Neural progenitor cell (in vitro differentiated cells): ENCODE measurements around the gene TBC1D4. TPM values are rescaled to one million over a fixed set of nuclear protein-coding genes. Genes with fewer than 3 reads are reported as not detected.

ENCODE experiments used
- DNase-seq: peaks from one replicate; pipeline ENCODE4 v3.0.0-alpha.2; 2016; ENCODE audit warnings: low spot score
- H2AFZ ChIP-seq: fragments of 200-600 bp; sonication (generic); replicated peaks from 2 replicates; pipeline ENCODE4 v1.6.1; 2016; ENCODE audit warnings: antibody characterized with exemption
- H3F3A ChIP-seq: fragments of 200-600 bp; sonication (generic); 2 replicates; pipeline ENCODE4 v1.6.1; 2016; ENCODE audit warnings: antibody characterized with exemption, low read depth
- H3K27ac ChIP-seq: fragments of 200-600 bp; sonication (generic); 2 replicates; pipeline ENCODE4 v1.5.1; 2016; ENCODE audit warnings: mild to moderate bottlenecking
- H3K27me3 ChIP-seq: fragments of 200-600 bp; sonication (generic); 2 replicates; pipeline ENCODE4 v1.6.1; 2016; ENCODE audit warnings: mild to moderate bottlenecking, moderate library complexity
- H3K36me3 ChIP-seq: fragments of 200-600 bp; sonication (generic); 2 replicates; pipeline ENCODE4 v1.5.1; 2016
- H3K4me1 ChIP-seq: fragments of 200-600 bp; sonication (generic); 2 replicates; pipeline ENCODE4 v1.6.1; 2016; ENCODE audit warnings: mixed run types
- H3K4me2 ChIP-seq: fragments of 200-600 bp; sonication (generic); 2 replicates; pipeline ENCODE4 v1.6.1; 2016
- H3K4me3 ChIP-seq: fragments of 200-600 bp; sonication (generic); 2 replicates; pipeline ENCODE4 v1.5.1; 2016
- H3K79me2 ChIP-seq: fragments of 200-600 bp; sonication (generic); 2 replicates; pipeline ENCODE4 v1.6.1; 2016; ENCODE audit warnings: low read depth
- H3K9ac ChIP-seq: fragments of 200-600 bp; sonication (generic); 2 replicates; pipeline ENCODE4 v1.6.1; 2016
- H3K9me3 ChIP-seq: fragments of 200-600 bp; sonication (generic); 2 replicates; pipeline ENCODE4 v1.5.1; 2016; ENCODE audit warnings: low read depth
- H4K20me1 ChIP-seq: fragments of 200-600 bp; sonication (generic); 2 replicates; pipeline ENCODE4 v1.6.1; 2016; ENCODE audit warnings: low read depth
- H3K27ac Mint-ChIP-seq: 3 replicates; pipeline ENCODE4 v1.8.0; 2021; ENCODE audit warnings: mixed read lengths
- H3K27me3 Mint-ChIP-seq: 2 replicates; pipeline ENCODE4 v1.8.0; 2022; ENCODE audit warnings: low read depth, mild to moderate bottlenecking, inconsistent platforms, moderate library complexity, mixed read lengths; ENCODE audit not compliant: insufficient read depth
- H3K36me3 Mint-ChIP-seq: 3 replicates; pipeline ENCODE4 v1.8.0; 2021; ENCODE audit warnings: mixed read lengths
- H3K4me1 Mint-ChIP-seq: 3 replicates; pipeline ENCODE4 v1.8.0; 2021; ENCODE audit warnings: mixed read lengths
- H3K4me3 Mint-ChIP-seq: 3 replicates; pipeline ENCODE4 v1.8.0; 2021; ENCODE audit warnings: mild to moderate bottlenecking, moderate library complexity, mixed read lengths
- H3K9me3 Mint-ChIP-seq: 3 replicates; pipeline ENCODE4 v1.8.0; 2020; ENCODE audit warnings: mixed read lengths
- EZH2 ChIP-seq: fragments of 200-600 bp; sonication (generic); IDR thresholded peaks from 2 replicates; pipeline ENCODE4 v1.6.1; 2017; ENCODE audit warnings: antibody characterized with exemption, mild to moderate bottlenecking, moderate library complexity
- EZH2phosphoT487 ChIP-seq: fragments of 200-600 bp; sonication (generic); IDR thresholded peaks from 2 replicates; pipeline ENCODE4 v1.6.1; 2017; ENCODE audit warnings: antibody characterized with exemption
- total RNA-seq: library from RNA; depleted of rRNA; stranded (reverse); fragments of >200 nt; gene quantifications from 2 replicates; pipeline ENCODE4 v1.2.3, GENCODE V29; 2015; ENCODE audit warnings: low replicate concordance
- TF ChIP-seq, protein P1 (sequence below): fragments of 200-600 bp; sonication (generic); IDR thresholded peaks from 2 replicates; pipeline ENCODE4 v1.5.1; 2017; ENCODE audit warnings: antibody characterized with exemption, mild to moderate bottlenecking

TBC1D4 gene
- total RNA-seq, 1 donor from 2014 or later, result 14.3 TPM

- no peaks in the 10 kb centered on the region for H3K36me3 Mint-ChIP-seq
Observed at GRCh38 chr13:75321084-75321483, 160.9 kb downstream of the TBC1D4 start.

DNA sequence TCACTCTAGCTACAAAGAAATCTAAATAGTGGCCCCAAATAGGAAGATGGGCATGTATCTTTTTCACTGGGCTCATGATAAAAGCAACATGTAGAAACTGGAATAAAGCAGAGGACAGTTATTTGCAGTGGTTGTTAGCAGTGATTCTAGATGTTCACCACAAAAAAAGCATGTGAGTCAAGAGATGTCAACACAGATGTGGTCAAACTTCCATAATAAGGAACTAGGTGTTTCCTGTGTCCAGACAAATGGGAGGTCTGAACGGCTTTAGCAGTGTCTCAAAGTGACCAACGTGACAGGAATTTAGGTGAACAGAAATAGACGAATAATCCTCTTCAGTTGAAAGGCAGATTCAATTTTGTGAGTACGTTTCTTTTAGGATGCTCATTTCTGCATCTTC is 162.7 kb downstream of the TBC1D4 start:
- TF ChIP-seq EZH2 (no peak), EZH2phosphoT487 (no peak)
- TF ChIP-seq, protein P1, sequence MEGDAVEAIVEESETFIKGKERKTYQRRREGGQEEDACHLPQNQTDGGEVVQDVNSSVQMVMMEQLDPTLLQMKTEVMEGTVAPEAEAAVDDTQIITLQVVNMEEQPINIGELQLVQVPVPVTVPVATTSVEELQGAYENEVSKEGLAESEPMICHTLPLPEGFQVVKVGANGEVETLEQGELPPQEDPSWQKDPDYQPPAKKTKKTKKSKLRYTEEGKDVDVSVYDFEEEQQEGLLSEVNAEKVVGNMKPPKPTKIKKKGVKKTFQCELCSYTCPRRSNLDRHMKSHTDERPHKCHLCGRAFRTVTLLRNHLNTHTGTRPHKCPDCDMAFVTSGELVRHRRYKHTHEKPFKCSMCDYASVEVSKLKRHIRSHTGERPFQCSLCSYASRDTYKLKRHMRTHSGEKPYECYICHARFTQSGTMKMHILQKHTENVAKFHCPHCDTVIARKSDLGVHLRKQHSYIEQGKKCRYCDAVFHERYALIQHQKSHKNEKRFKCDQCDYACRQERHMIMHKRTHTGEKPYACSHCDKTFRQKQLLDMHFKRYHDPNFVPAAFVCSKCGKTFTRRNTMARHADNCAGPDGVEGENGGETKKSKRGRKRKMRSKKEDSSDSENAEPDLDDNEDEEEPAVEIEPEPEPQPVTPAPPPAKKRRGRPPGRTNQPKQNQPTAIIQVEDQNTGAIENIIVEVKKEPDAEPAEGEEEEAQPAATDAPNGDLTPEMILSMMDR, result no peak
- Histone ChIP-seq H3K4me1 (peaks cover 5% of the 10 kb centered on the region), H3K79me2 (no peaks in the 10 kb centered on the region), H3K4me2 (no peak overlapping the region), H3K27ac (no peak overlapping the region), H3K9me3 (no peaks in the 10 kb centered on the region), H3F3A (no peaks in the 10 kb centered on the region), H3K36me3 (no peaks in the 10 kb centered on the region), H3K9ac (no peak overlapping the region), H2AFZ (no peak overlapping the region), H3K27me3 (no peaks in the 10 kb centered on the region), H4K20me1 (no peaks in the 10 kb centered on the region), H3K4me3 (no peak overlapping the region)
- no peaks in the 10 kb centered on the region for H3K36me3 Mint-ChIP-seq
- H3K4me3 Mint-ChIP-seq, result no peak overlapping the region
- no peak for DNase-seq
- H3K4me1 Mint-ChIP-seq, result no peaks in the 10 kb centered on the region
- no peaks in the 10 kb centered on the region for H3K9me3 Mint-ChIP-seq
- H3K27ac Mint-ChIP-seq, result no peak overlapping the region
- H3K27me3 Mint-ChIP-seq, result no peaks in the 10 kb centered on the region

More at GRCh38 chr13:75321084-75321483, 160.9 kb downstream of the TBC1D4 start:
- Histone ChIP-seq H3K36me3 (no peaks in the 10 kb centered on the region), H3K27me3 (no peaks in the 10 kb centered on the region), H2AFZ (no peak overlapping the region), H3K9me3 (no peaks in the 10 kb centered on the region), H3K9ac (no peak overlapping the region), H3K4me3 (no peak overlapping the region), H3K4me1 (peaks cover 5% of the 10 kb centered on the region), H3K4me2 (no peak overlapping the region), H3K79me2 (no peaks in the 10 kb centered on the region), H4K20me1 (no peaks in the 10 kb centered on the region), H3F3A (no peaks in the 10 kb centered on the region), H3K27ac (no peak overlapping the region)
- no peak for DNase-seq
- TF ChIP-seq, protein P1, result no peak
- TF ChIP-seq EZH2phosphoT487, result no peak
- no peak for TF ChIP-seq EZH2
- H3K4me3 Mint-ChIP-seq, result no peak overlapping the region
- no peaks in the 10 kb centered on the region for H3K27me3 Mint-ChIP-seq
- H3K9me3 Mint-ChIP-seq, result no peaks in the 10 kb centered on the region
- H3K27ac Mint-ChIP-seq, result no peak overlapping the region
- H3K4me1 Mint-ChIP-seq, result no peaks in the 10 kb centered on the region

DNA sequence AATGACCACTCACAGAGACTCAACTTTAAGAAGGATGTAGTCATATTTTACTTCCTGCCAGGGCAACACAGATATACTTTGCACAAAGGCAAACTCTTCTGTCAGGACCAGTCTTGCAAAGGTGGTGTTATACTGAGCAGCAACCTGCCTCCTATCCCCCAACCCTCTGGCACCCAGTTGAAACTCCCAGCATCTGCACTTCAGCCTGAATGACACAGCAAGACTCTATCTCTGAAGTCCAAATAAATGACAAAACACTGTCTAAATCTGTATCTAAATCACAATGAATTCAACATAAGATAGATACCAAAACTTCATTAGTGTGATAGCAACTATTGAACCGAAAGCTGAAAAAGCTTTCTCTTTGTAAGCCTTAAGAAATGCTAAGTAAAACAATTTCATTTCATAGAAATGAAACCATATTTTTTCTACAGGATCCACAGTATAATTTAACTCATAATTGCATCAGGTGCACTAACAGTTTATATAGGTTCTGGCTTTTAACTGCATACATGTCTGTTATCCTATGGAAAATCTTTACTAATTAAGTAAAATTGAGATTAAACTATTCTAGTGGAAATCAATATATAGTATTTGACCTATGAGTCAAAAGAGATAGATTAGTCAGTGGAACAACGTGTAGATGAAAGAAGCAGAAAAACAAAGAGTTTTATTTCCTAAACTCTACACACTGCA is 163.7 kb downstream of the TBC1D4 start:
- Histone ChIP-seq H3K27ac (no peak overlapping the region), H3K4me2 (no peak overlapping the region), H3K9ac (no peak overlapping the region), H3K27me3 (no peaks in the 10 kb centered on the region), H3K4me3 (no peak overlapping the region), H4K20me1 (no peaks in the 10 kb centered on the region), H3K4me1 (peaks cover 5% of the 10 kb centered on the region), H3F3A (no peaks in the 10 kb centered on the region), H3K9me3 (no peaks in the 10 kb centered on the region), H3K79me2 (no peaks in the 10 kb centered on the region), H3K36me3 (no peaks in the 10 kb centered on the region), H2AFZ (no peak overlapping the region)
- TF ChIP-seq EZH2phosphoT487 (no peak), EZH2 (no peak)
- TF ChIP-seq, protein P1, result no peak
- Mint-ChIP-seq H3K27me3 (no peaks in the 10 kb centered on the region), H3K4me3 (no peak overlapping the region), H3K36me3 (no peaks in the 10 kb centered on the region), H3K4me1 (no peaks in the 10 kb centered on the region), H3K9me3 (no peaks in the 10 kb centered on the region), H3K27ac (no peak overlapping the region)
- DNase-seq, result no peak
